Measurements from ENCODE around the gene CCDC47.

Gene CCDC47

GRCh38 chr17:63701868-63702720 lies 71.3 kb downstream of the CCDC47 start:
- no peaks in the 10 kb centered on the region for H3K9me3 ChIP-seq (ENCODE audit: control insufficient read depth, insufficient read depth, low read length)
- peak overlapping the region; percentile 59; the same call in 1 of the 2 replicates for H3K9ac ChIP-seq (ENCODE audit: low read depth, low read length)
- peaks cover 8% of the 10 kb centered on the region for H3K36me3 ChIP-seq (ENCODE audit: insufficient read depth, low read length)
- peaks cover 26% of the 10 kb centered on the region; the same call in 1 of the 2 replicates for H3K4me1 ChIP-seq (ENCODE audit: insufficient read depth, low read length)

- peaks cover 24% of the 10 kb centered on the region; the same call in 1 of the 2 replicates for H3K4me1 ChIP-seq (ENCODE audit: insufficient read depth, low read length)
- H3K9ac ChIP-seq (ENCODE audit: low read depth, low read length): peak overlapping the region; percentile 59
- peaks cover 8% of the 10 kb centered on the region for H3K36me3 ChIP-seq (ENCODE audit: insufficient read depth, low read length)
- no peaks in the 10 kb centered on the region for H3K9me3 ChIP-seq (ENCODE audit: control insufficient read depth, insufficient read depth, low read length)
Observed at GRCh38 chr17:63701456-63701820, 72.0 kb downstream of the CCDC47 start.

- H3K4me1 ChIP-seq (ENCODE audit: insufficient read depth, low read length): peaks cover 21% of the 10 kb centered on the region; the same call in 1 of the 2 replicates
Observed at GRCh38 chr17:63700528-63701455, 72.6 kb downstream of the CCDC47 start.

GRCh38 chr17:63699638-63700527 lies 73.5 kb downstream of the CCDC47 start, which contains the start of gene LIMD2:
TSS of gene LIMD2 (minus strand) at chr17:63700125. CDS start at chr17:63699298, 827 bp downstream.
- Histone ChIP-seq H3K9me3 (ENCODE audit: control insufficient read depth, insufficient read depth, low read length) (no peaks in the 10 kb centered on the region), H3K4me1 (ENCODE audit: insufficient read depth, low read length) (peaks cover 21% of the 10 kb centered on the region; the same call in 1 of the 2 replicates), H3K9ac (ENCODE audit: low read depth, low read length) (peak within 1 kb of the TSS; percentile 66), H3K36me3 (ENCODE audit: insufficient read depth, low read length) (peaks cover 3% of the 10 kb centered on the region; the same call in 1 of the 2 replicates)

More at GRCh38 chr17:63700528-63701455, 72.6 kb downstream of the CCDC47 start:
- Histone ChIP-seq H3K9ac (ENCODE audit: low read depth, low read length) (peak overlapping the region; percentile 59), H3K9me3 (ENCODE audit: control insufficient read depth, insufficient read depth, low read length) (no peaks in the 10 kb centered on the region), H3K36me3 (ENCODE audit: insufficient read depth, low read length) (peaks cover 5% of the 10 kb centered on the region)

GRCh38 chr17:63698886-63699637 lies 74.3 kb downstream of the CCDC47 start:
- Histone ChIP-seq H3K9me3 (ENCODE audit: control insufficient read depth, insufficient read depth, low read length) (no peaks in the 10 kb centered on the region), H3K36me3 (ENCODE audit: insufficient read depth, low read length) (peaks cover 3% of the 10 kb centered on the region; the same call in 1 of the 2 replicates), H3K4me1 (ENCODE audit: insufficient read depth, low read length) (peaks cover 27% of the 10 kb centered on the region; the same call in 1 of the 2 replicates), H3K9ac (ENCODE audit: low read depth, low read length) (peak overlapping the region; percentile 66)

- Histone ChIP-seq H3K9ac (ENCODE audit: low read depth, low read length) (peak overlapping the region; percentile 66), H3K4me1 (ENCODE audit: insufficient read depth, low read length) (peaks cover 27% of the 10 kb centered on the region; the same call in 1 of the 2 replicates), H3K36me3 (ENCODE audit: insufficient read depth, low read length) (peaks cover 3% of the 10 kb centered on the region; the same call in 1 of the 2 replicates), H3K9me3 (ENCODE audit: control insufficient read depth, insufficient read depth, low read length) (no peaks in the 10 kb centered on the region)
Observed at GRCh38 chr17:63698381-63698885, 75.0 kb downstream of the CCDC47 start.

GRCh38 chr17:63697341-63698286 lies 75.8 kb downstream of the CCDC47 start:
- Histone ChIP-seq H3K4me1 (ENCODE audit: insufficient read depth, low read length) (peaks cover 21% of the 10 kb centered on the region; the same call in 1 of the 2 replicates), H3K9ac (ENCODE audit: low read depth, low read length) (no peak overlapping the region; the same call in 1 of the 2 replicates), H3K9me3 (ENCODE audit: control insufficient read depth, insufficient read depth, low read length) (no peaks in the 10 kb centered on the region), H3K36me3 (ENCODE audit: insufficient read depth, low read length) (no peaks in the 10 kb centered on the region; the same call in 1 of the 2 replicates)

- no peak overlapping the region for H3K9ac ChIP-seq (ENCODE audit: low read depth, low read length)
Observed at GRCh38 chr17:63696381-63696961, 76.9 kb downstream of the CCDC47 start.

GRCh38 chr17:63695889-63696288 lies 77.5 kb downstream of the CCDC47 start:
- no peaks in the 10 kb centered on the region for H3K9me3 ChIP-seq (ENCODE audit: control insufficient read depth, insufficient read depth, low read length)
- H3K4me1 ChIP-seq (ENCODE audit: insufficient read depth, low read length): peaks cover 14% of the 10 kb centered on the region; the same call in 1 of the 2 replicates
- no peaks in the 10 kb centered on the region; the same call in 1 of the 2 replicates for H3K36me3 ChIP-seq (ENCODE audit: insufficient read depth, low read length)
- no peak overlapping the region for H3K9ac ChIP-seq (ENCODE audit: low read depth, low read length)

More at GRCh38 chr17:63696381-63696961, 76.9 kb downstream of the CCDC47 start:
- H3K9me3 ChIP-seq (ENCODE audit: control insufficient read depth, insufficient read depth, low read length): no peaks in the 10 kb centered on the region
- peaks cover 14% of the 10 kb centered on the region; the same call in 1 of the 2 replicates for H3K4me1 ChIP-seq (ENCODE audit: insufficient read depth, low read length)
- no peaks in the 10 kb centered on the region; the same call in 1 of the 2 replicates for H3K36me3 ChIP-seq (ENCODE audit: insufficient read depth, low read length)

Data from ES-I3 (cell line).